IMR-90 (cell line): ENCODE results near the gene DNMT1. TPM values are rescaled to one million over a fixed set of nuclear protein-coding genes. Genes with fewer than 3 reads are reported as not detected.

Experiments
- ATAC-seq: fragments of 200-7000 bp; cut with Tn5 transposase; 2 replicates; pipeline ENCODE4 v1.9.1; 2020; ENCODE audit warnings: low read depth, mild to moderate bottlenecking, moderate library complexity
- BruUV-seq: library from RNA; stranded (reverse); fragments of 400-500 nt; replicated peaks from 2 replicates; lab custom pipeline; 2021; lab: Mats Ljungman, UMichigan
- CTCF ChIA-PET: fragments of 300-600 bp; formaldehyde crosslinking; extraction: SDS; loops from one replicate; lab custom pipeline; 2021; ENCODE audit warnings: antibody characterized with exemption; lab: Yijun Ruan, JAX
- POLR2A ChIA-PET: fragments of 300-600 bp; sonication (Branson Sonifier 250); formaldehyde crosslinking; loops from one replicate; lab custom pipeline; 2022; ENCODE audit warnings: antibody characterized with exemption; ENCODE audit not compliant: unreplicated experiment; lab: Charles Lee
- DNase-seq: peaks from one replicate; pipeline ENCODE4 v3.0.0; 2013
- H2AFZ ChIP-seq: replicated peaks from 2 replicates; pipeline ENCODE3; 2013; ENCODE audit warnings: low read length, mild to moderate bottlenecking; ENCODE audit not compliant: poor library complexity
- H2AK5ac ChIP-seq: 2 replicates; pipeline ENCODE4 v1.6.1; 2013; ENCODE audit warnings: low read depth, low read length, inconsistent platforms
- H2AK9ac ChIP-seq: replicated peaks from 2 replicates; pipeline ENCODE3; 2013; ENCODE audit warnings: mild to moderate bottlenecking, low read depth, low read length, moderate library complexity; ENCODE audit not compliant: poor library complexity
- H2BK120ac ChIP-seq: 2 replicates; pipeline ENCODE4 v1.6.1; 2013; ENCODE audit warnings: low read depth, low read length, inconsistent platforms
- H2BK15ac ChIP-seq: 3 replicates; pipeline ENCODE4 v1.6.1; 2013; ENCODE audit warnings: low read depth, low read length, inconsistent platforms
- H2BK20ac ChIP-seq: 2 replicates; pipeline ENCODE4 v1.6.1; 2013; ENCODE audit warnings: low read depth, mild to moderate bottlenecking, inconsistent platforms, low read length, moderate library complexity
- H2BK5ac ChIP-seq: 2 replicates; pipeline ENCODE4 v1.6.1; 2013; ENCODE audit warnings: mild to moderate bottlenecking, low read depth, low read length, inconsistent platforms; ENCODE audit not compliant: poor library complexity, severe bottlenecking
- H3K14ac ChIP-seq: replicated peaks from 2 replicates; pipeline ENCODE4 v1.6.1; 2013; ENCODE audit warnings: low read depth, low read length, inconsistent platforms
- H3K18ac ChIP-seq: 2 replicates; pipeline ENCODE4 v1.6.1; 2013; ENCODE audit warnings: low read depth, low read length, control low read depth
- H3K23ac ChIP-seq: 2 replicates; pipeline ENCODE4 v1.6.1; 2013; ENCODE audit warnings: low read depth, low read length, inconsistent platforms
- H3K27ac ChIP-seq: 2 replicates; pipeline ENCODE4 v1.5.1; 2013; ENCODE audit warnings: mild to moderate bottlenecking, control low read depth, low read length; ENCODE audit not compliant: insufficient read depth
- H3K27me3 ChIP-seq: 2 replicates; pipeline ENCODE4 v1.6.1; 2013; ENCODE audit warnings: low read length; ENCODE audit not compliant: control insufficient read depth, insufficient read depth
- H3K36me3 ChIP-seq: 2 replicates; pipeline ENCODE4 v1.6.1; 2013; ENCODE audit warnings: low read length, mixed read lengths; ENCODE audit not compliant: control insufficient read depth, insufficient read depth
- H3K4ac ChIP-seq: 2 replicates; pipeline ENCODE4 v1.6.1; 2013; ENCODE audit warnings: low read depth, low read length, inconsistent platforms
- H3K4me1 ChIP-seq: 2 replicates; pipeline ENCODE4 v1.6.1; 2013; ENCODE audit warnings: low read length, mixed read lengths; ENCODE audit not compliant: control insufficient read depth, insufficient read depth
- H3K4me2 ChIP-seq: 2 replicates; pipeline ENCODE4 v1.6.1; 2013; ENCODE audit warnings: low read depth, mild to moderate bottlenecking, control low read depth, low read length, moderate library complexity
- H3K4me3 ChIP-seq: 2 replicates; pipeline ENCODE4 v1.5.1; 2013; ENCODE audit warnings: low read depth, mild to moderate bottlenecking, control low read depth, low read length, moderate library complexity; ENCODE audit not compliant: insufficient read depth
- H3K56ac ChIP-seq: 2 replicates; pipeline ENCODE4 v1.6.1; 2013; ENCODE audit warnings: low read length, inconsistent platforms; ENCODE audit not compliant: insufficient read depth; ENCODE audit errors: extremely low read depth
- H3K79me1 ChIP-seq, 2 experiments: 2 replicates each; pipeline ENCODE4 v1.6.1; 2013; ENCODE audit warnings: low read length in 2 of 2, inconsistent platforms in 1 of 2, low read depth in 1 of 2
- H3K9ac ChIP-seq: 2 replicates; pipeline ENCODE4 v1.6.1; 2013; ENCODE audit warnings: low read depth, low read length, control low read depth
- H3K9me1 ChIP-seq: 2 replicates; pipeline ENCODE4 v1.6.1; 2013; ENCODE audit warnings: low read length, inconsistent platforms; ENCODE audit not compliant: insufficient read depth
- H3K9me3 ChIP-seq: 2 replicates; pipeline ENCODE4 v1.6.1; 2013; ENCODE audit warnings: low read length; ENCODE audit not compliant: control insufficient read depth, insufficient read depth
- H4K20me1 ChIP-seq: 2 replicates; pipeline ENCODE4 v1.6.1; 2013; ENCODE audit warnings: low read length, inconsistent platforms; ENCODE audit not compliant: insufficient read depth
- H4K5ac ChIP-seq: 2 replicates; pipeline ENCODE4 v1.6.1; 2013; ENCODE audit warnings: mild to moderate bottlenecking, low read depth, low read length, control low read depth
- H4K8ac ChIP-seq, 2 experiments: 2 replicates each; pipeline ENCODE4 v1.6.1; 2013; ENCODE audit warnings: low read depth in 2 of 2, low read length in 2 of 2, control low read depth in 1 of 2, inconsistent platforms in 1 of 2
- H4K91ac ChIP-seq: 2 replicates; pipeline ENCODE4 v1.6.1; 2013; ENCODE audit warnings: low read depth, low read length, inconsistent platforms; ENCODE audit not compliant: insufficient read depth
- BHLHE40 ChIP-seq: fragments of 150-350 bp; IDR thresholded peaks from 2 replicates; pipeline ENCODE4 v1.6.1; 2016; ENCODE audit warnings: mild to moderate bottlenecking, low read depth, low read length
- CEBPB ChIP-seq: IDR thresholded peaks from 2 replicates; pipeline ENCODE4 v1.6.1; 2012; ENCODE audit warnings: low read depth, low read length, improper control_type of control experiment
- CHD1 ChIP-seq: IDR thresholded peaks from 2 replicates; pipeline ENCODE4 v1.6.1; 2012; ENCODE audit warnings: low read depth, low read length, improper control_type of control experiment
- CTCF ChIP-seq: conservative IDR thresholded peaks from 2 replicates; pipeline ENCODE4 v1.5.1; 2012; ENCODE audit warnings: mild to moderate bottlenecking, low read depth, low read length, improper control_type of control experiment
- ELK1 ChIP-seq: fragments of 150-350 bp; IDR thresholded peaks from 2 replicates; pipeline ENCODE4 v1.6.1; 2016; ENCODE audit warnings: low read depth, mild to moderate bottlenecking, low read length, moderate library complexity, borderline replicate concordance
- FOS ChIP-seq: fragments of 150-350 bp; IDR thresholded peaks from 2 replicates; pipeline ENCODE4 v1.6.1; 2016; ENCODE audit warnings: low read depth, low read length
- MAFK ChIP-seq: IDR thresholded peaks from 2 replicates; pipeline ENCODE4 v1.6.1; 2012; ENCODE audit warnings: low read depth, low read length, improper control_type of control experiment
- MAZ ChIP-seq: IDR thresholded peaks from 2 replicates; pipeline ENCODE4 v1.6.1; 2012; ENCODE audit warnings: low read depth, mild to moderate bottlenecking, low read length, improper control_type of control experiment, moderate library complexity, borderline replicate concordance
- MXI1 ChIP-seq: IDR thresholded peaks from 2 replicates; pipeline ENCODE4 v1.6.1; 2012; ENCODE audit warnings: low read depth, mild to moderate bottlenecking, low read length, moderate library complexity, borderline replicate concordance
- NFE2L2 ChIP-seq: fragments of 150-350 bp; IDR thresholded peaks from 2 replicates; pipeline ENCODE4 v1.6.1; 2016; ENCODE audit warnings: low read depth, mild to moderate bottlenecking, low read length
- POLR2A ChIP-seq: IDR thresholded peaks from 2 replicates; pipeline ENCODE4 v1.6.1; 2012; ENCODE audit warnings: mild to moderate bottlenecking, low read depth, low read length
- RAD21 ChIP-seq: IDR thresholded peaks from 2 replicates; pipeline ENCODE4 v1.6.1; 2012; ENCODE audit warnings: low read length, improper control_type of control experiment
- RCOR1 ChIP-seq: IDR thresholded peaks from 2 replicates; pipeline ENCODE4 v1.6.1; 2012; ENCODE audit warnings: mild to moderate bottlenecking, low read length, improper control_type of control experiment; ENCODE audit not compliant: insufficient replicate concordance
- RFX5 ChIP-seq: IDR thresholded peaks from 2 replicates; pipeline ENCODE4 v1.8.0; 2012; ENCODE audit warnings: low read depth, mild to moderate bottlenecking, low read length, moderate library complexity
- SMC3 ChIP-seq: fragments of 150-350 bp; IDR thresholded peaks from 2 replicates; pipeline ENCODE4 v1.6.1; 2016; ENCODE audit warnings: low read depth, mild to moderate bottlenecking, antibody characterized with exemption, low read length, moderate library complexity
- USF2 ChIP-seq: fragments of 150-350 bp; IDR thresholded peaks from 2 replicates; pipeline ENCODE4 v1.6.1; 2017; ENCODE audit warnings: mild to moderate bottlenecking, antibody characterized with exemption, low read length, low read depth
- WGBS, 2 experiments: methylation state at CpG; one replicate each; pipeline versions ENCODE4 v1.1.5 to v1.1.7; 2013; ENCODE audit warnings: missing lambda C conversion rate in 2 of 2; ENCODE audit not compliant: insufficient read length in 1 of 2; ENCODE audit errors: extremely low coverage in 2 of 2; 5-methylcytosine and 5-hydroxymethylcytosine counted together
- dilution Hi-C: fragments of 300-500 bp; cut with HindIII; formaldehyde crosslinking; loops from one replicate; pipeline ENCODE4 v1.14.3; 2018; ENCODE audit warnings: low sequenced_read_pairs; ENCODE audit not compliant: unreplicated experiment
- in situ Hi-C: fragments of 300-500 bp; cut with MboI; formaldehyde crosslinking; loops from 3 replicates; pipeline ENCODE4 v1.14.3; 2019; ENCODE audit warnings: low sequenced_read_pairs, inconsistent platforms, mixed read lengths
- intact Hi-C: fragments of 100-400 bp; cut with micrococcal nuclease; formaldehyde crosslinking; loops from 2 replicates; pipeline ENCODE4 v1.10.0; 2022
- polyA plus RNA-seq, 3 experiments: library from polyadenylated mRNA; depleted of rRNA; stranded (reverse); fragments of >200 nt; gene quantifications; 2 replicates each; pipeline ENCODE4 v1.2.3, GENCODE V29; 2012; ENCODE audit warnings: low replicate concordance in 1 of 3
- total RNA-seq: library from RNA; depleted of rRNA; stranded (reverse); fragments of >200 nt; gene quantifications from 2 replicates; pipeline ENCODE4 v1.2.3, GENCODE V29; 2012

DNMT1 gene
- total and polyA plus RNA-seq, 2 of the 4 experiments (the other 2 are of a cell fraction): 26.2 to 83.6 TPM

GRCh38 chr19:10223488-10224213 is 28.9 kb upstream of the DNMT1 start:
- intact Hi-C loops (no loop called here), dilution Hi-C loops (no loop called here), in situ Hi-C loops (no loop called here)
- Histone ChIP-seq H3K14ac (no peak overlapping the region), H2AFZ (no peak overlapping the region), H3K79me1 (peaks cover 17 to 82% of the 10 kb centered on the region in 2 experiments; a peak in 3 of 4 replicates), H4K5ac (no peak overlapping the region), H3K9me1 (peaks cover 21% of the 10 kb centered on the region), H3K4me3 (no peak overlapping the region), H3K4me1 (peaks cover 25% of the 10 kb centered on the region), H3K9ac (no peak overlapping the region), H3K18ac (no peak overlapping the region), H2AK9ac (peak overlapping the region; percentile 42), H3K36me3 (peaks cover 38% of the 10 kb centered on the region), H3K4ac (no peak overlapping the region), H2BK5ac (no peak overlapping the region), H2BK20ac (no peak overlapping the region), H2BK120ac (no peak overlapping the region), H3K27ac (no peak overlapping the region), H3K9me3 (no peaks in the 10 kb centered on the region), H4K20me1 (peaks cover 21% of the 10 kb centered on the region), H2AK5ac (peak overlapping the region; percentile 38; the same call in 1 of the 2 replicates), H4K8ac (no peak overlapping the region), H3K23ac (no peak overlapping the region), H3K4me2 (no peak overlapping the region), H4K91ac (no peak overlapping the region), H3K56ac (no peak overlapping the region), H2BK15ac (no peak overlapping the region), H3K27me3 (no peaks in the 10 kb centered on the region)
- CTCF ChIA-PET: no interaction called here
- TF ChIP-seq POLR2A (no peak), RAD21 (no peak), USF2 (no peak), MAZ (no peak), SMC3 (no peak), RFX5 (no peak), ELK1 (no peak), MXI1 (no peak), CHD1 (no peak), FOS (no peak), RCOR1 (no peak), MAFK (no peak), CEBPB (no peak), BHLHE40 (no peak), NFE2L2 (no peak), CTCF (no peak)
- DNase-seq (no peak), ATAC-seq (no peak)
- BruUV-seq: no TSS peak
- POLR2A ChIA-PET: no interaction called here
- WGBS, 2 experiments: 86% methylated on average over 18 of the region's 28 CpGs; no CpG with 5 or more reads in 1 of the 2 experiments
